Ecto neural progenitor cell (in vitro differentiated cells): ENCODE results near the gene ARMC9.

Experiments used
- DNase-seq: peaks from one replicate; pipeline ENCODE4 v3.0.0-alpha.2; 2018; ENCODE audit warnings: low spot score

The ARMC9 gene

GRCh38 chr2:231383416-231384108 lies 185.1 kb downstream of the ARMC9 start:
- no peak for DNase-seq

- no peak for DNase-seq
Measured at GRCh38 chr2:231384109-231384435, 185.6 kb downstream of the ARMC9 start.

- no peak for DNase-seq
Measured at GRCh38 chr2:231384970-231385369, 186.5 kb downstream of the ARMC9 start.

GRCh38 chr2:231385429-231385828 lies 187.0 kb downstream of the ARMC9 start:
- DNase-seq: no peak

DNA sequence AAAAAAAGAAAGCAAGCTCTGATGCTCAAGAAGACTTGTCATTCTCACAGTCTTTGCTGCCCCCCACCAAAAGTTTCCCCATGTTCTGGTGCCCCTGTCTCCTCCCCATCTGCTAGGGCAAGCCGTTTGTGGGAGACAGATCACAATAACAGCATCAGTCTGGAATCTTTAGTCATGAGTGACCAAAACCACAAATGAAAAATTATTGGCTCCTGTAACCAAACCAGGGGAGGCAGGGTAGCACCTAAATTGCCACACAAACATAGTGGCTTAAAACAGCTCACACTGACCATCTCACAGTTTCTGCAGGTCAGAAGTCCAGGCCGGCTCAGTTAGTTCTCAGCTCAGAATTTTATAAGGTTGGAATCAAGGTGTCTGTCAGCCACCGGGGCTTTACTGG lies 188.0 kb downstream of the ARMC9 start:
- DNase-seq: no peak

DNA sequence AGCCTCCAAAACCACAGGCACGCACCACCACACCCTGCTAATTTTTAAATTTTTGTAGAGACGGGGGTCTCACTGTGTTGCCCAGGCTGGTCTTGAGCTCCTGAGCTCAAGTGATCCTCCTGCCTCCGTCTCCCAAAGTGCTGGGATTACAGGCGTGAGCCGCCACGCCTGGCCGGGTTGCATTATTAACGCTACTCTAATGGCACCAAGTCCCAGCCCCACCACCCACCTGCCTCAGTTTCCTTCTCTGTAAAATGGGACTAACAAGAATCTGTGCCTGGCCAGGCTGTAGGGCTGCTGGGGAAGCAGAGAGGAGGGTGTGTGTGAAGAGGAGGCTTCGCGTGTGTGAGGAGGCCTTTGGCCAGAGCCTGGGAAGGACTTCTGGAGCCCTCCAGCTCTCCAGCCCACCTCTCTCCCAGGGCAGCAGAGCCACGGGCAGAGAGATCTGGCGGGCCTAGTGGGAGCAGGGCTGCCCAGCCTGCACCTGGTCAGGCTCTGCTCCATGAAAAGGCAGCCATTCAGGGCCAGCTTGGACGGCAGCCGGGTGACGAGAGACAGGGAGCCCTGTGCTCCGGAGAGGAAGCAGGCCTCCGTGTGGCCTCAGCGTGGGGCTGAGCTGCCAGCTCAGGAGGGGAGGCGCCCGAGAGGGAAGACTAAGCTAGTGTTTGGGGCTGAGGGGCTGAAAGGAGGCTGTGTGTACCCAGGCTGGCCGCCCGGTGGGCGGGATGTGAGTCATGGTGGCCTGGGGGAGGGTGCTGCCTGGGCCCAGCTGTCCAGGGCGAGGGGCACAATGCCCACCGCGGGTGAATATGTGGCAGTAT lies 189.7 kb downstream of the ARMC9 start:
- DNase-seq: peak; percentile 45

DNA sequence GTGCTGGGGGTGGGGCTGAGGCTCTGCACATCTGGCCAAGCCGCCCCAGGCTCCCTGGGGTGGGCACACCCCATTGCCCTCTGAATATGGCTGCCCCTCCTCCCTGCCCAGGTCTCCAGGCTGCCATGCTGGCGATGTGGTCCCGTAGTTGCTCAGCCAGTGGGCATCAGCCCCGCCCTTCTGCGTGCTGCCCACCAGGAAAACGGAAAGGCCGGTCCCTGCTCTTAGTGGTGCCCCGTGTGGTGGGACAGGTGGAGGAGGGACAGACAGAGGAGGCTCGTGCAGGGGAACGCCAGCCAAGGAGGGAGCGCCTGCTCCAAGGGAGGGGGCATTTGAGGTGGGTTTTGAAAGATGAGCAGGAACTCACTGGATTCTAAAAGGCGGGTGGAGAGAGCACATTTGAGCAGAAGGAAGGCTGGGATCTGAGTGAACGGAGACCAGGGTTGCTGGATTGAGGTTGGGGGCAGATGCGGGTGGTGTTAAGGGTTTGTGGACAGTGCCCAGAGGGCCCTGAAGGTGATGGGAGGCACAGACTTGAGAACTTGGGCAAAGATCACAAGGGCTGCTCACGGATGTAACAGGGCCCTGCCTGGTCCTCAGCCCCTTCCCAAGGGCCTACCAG lies 190.4 kb downstream of the ARMC9 start:
- DNase-seq: no peak

DNA sequence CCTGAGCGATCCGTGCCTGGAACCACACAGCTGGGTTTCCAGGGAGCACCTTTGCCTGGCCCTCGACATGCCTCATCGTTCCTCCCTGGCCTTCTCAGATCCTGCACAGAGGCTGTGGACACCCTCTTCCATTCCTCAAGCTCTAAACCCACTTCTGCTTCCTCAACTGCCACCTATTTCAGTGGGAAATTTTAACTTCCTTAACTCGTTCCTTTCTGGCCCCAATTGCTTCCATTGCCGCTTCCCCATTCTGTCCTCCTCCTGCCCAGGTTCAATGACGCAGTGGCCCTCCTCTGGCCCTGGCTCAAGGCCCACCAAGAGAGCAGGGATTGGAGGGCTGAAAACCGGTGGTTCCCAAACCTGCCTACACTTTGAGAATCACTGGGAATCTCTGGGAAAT lies 192.2 kb downstream of the ARMC9 start:
- no peak for DNase-seq

DNA sequence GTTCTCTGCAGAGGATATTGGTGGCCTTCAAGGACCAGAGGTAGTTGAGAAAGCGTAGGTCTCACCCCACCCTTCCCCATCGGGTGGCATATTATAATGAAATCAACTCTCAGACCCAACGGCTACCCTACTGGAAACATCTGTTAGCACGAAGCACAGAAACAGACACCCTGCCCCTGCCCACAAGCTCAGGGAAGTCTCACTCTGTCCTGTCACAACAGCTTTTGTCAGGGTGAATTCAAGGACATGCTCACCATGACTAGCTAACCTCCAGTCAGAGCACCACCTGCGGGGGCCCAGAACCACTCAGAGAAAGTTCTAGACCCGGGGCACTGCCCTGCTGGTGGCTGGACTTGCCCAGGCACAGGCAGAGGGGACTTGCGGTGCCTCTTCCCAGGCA lies 193.6 kb downstream of the ARMC9 start:
- DNase-seq: no peak

DNA sequence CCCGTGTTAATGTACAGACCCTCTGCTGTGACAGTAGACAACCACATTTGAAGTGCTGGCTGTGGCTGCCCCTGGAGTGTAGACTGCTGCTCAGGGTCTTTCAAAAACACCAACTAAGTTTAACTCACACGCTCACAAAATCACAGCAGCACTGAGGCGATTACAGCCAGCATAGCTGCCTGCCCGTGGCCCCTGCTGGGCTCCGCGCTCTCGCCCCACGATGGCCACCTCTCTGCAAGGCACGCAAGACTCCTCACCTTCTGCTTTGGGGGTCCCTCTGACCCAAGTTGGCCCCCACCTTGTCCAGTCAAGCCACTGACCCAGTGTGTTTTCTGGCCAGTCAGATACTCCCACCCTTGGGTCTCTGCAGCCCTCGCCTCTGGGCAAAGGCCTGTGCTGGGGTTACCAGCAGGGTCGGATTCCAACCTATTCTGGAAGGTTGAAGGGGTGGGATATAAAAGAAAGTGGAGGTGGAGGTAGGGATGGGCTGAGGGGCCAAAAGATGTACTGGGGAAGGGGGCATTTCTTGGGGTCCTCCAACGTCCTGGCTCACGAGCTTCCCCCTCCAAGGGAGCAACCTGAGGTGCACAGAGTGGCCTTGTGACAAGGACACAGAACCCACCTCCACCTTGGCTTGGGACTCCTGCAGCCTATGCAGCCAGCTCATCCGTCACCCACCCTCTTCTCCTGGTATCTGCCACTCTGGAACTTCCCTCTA lies 194.2 kb downstream of the ARMC9 start:
- DNase-seq: peak; percentile 45

GRCh38 chr2:231393149-231394131 lies 195.0 kb downstream of the ARMC9 start:
- peak; percentile 44 for DNase-seq

- peak; percentile 50 for DNase-seq
Measured at GRCh38 chr2:231394211-231395141, 196.0 kb downstream of the ARMC9 start.

DNA sequence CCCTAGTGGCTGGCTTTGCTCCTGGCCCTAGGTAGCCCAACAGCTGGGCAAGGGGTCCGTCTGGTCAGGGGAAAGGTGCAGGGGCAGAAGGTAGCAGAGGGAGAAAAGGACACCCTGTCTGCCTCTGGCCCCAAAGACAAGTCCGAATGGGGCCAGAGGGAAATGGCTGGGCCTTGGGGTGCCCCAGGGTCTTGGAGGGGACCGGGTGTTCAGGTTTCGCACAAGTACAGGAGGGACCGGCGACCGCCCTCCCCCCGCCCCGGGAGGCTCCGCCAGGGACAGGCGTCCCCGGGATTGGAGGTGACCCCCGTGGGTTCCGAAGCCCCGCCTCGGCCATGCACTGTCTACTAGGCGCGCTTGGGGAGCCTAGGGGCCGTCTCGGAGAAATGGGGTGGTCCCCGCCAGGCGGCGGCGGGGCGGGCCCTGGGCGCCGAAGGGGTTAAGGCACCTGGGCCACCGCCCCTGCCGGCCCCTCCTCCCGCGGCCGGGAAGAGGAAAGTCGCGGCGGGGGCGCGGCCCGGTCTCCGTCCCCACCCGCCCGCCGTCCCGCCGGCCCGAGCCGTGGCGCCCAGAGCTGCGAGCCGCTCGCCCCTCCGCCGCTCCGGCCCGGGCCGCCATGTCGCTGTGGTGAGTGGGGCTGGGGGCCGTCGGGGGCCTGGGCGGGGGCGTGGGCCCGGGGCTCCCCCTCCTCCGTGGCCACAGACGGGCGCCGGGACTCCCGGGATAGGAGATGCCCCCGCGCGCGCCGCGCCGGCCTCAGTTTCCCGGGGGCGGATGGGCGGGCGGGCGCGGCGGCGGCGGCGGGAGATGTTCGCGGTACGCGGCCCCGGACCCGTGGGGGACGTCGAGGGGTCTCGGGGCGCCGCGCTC lies 197.0 kb downstream of the ARMC9 start, which contains the start of gene B3GNT7:
B3GNT7 (plus strand) TSS at position 523 of the 870 bp plus-strand sequence; CDS start at position 617, 94 bp downstream.
- peak; percentile 64 for DNase-seq

GRCh38 chr2:231396058-231396821 lies 197.8 kb downstream of the ARMC9 start:
- DNase-seq: peak; percentile 54

GRCh38 chr2:231397011-231397927 lies 198.8 kb downstream of the ARMC9 start:
- peak; percentile 42 for DNase-seq

DNA sequence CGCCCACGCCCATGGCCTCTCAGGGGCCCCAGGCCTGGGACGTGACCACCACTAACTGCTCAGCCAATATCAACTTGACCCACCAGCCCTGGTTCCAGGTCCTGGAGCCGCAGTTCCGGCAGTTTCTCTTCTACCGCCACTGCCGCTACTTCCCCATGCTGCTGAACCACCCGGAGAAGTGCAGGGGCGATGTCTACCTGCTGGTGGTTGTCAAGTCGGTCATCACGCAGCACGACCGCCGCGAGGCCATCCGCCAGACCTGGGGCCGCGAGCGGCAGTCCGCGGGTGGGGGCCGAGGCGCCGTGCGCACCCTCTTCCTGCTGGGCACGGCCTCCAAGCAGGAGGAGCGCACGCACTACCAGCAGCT lies 199.5 kb downstream of the ARMC9 start:
- no peak for DNase-seq

DNA sequence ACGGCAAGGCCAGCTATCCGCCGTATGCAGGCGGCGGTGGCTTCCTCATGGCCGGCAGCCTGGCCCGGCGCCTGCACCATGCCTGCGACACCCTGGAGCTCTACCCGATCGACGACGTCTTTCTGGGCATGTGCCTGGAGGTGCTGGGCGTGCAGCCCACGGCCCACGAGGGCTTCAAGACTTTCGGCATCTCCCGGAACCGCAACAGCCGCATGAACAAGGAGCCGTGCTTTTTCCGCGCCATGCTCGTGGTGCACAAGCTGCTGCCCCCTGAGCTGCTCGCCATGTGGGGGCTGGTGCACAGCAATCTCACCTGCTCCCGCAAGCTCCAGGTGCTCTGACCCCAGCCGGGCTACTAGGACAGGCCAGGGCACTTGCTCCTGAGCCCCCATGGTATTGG lies 200.2 kb downstream of the ARMC9 start:
- DNase-seq: no peak
